GM12878 (cell line): ENCODE measurements around the gene SLC6A1. TPM values are rescaled to one million over a fixed set of nuclear protein-coding genes. Genes with fewer than 3 reads are reported as not detected.

ENCODE experiments used
- ATAC-seq: fragments of 200-7000 bp; cut with Tn5 transposase; 3 replicates; pipeline ENCODE4 v1.9.1; 2020; ENCODE audit warnings: mild to moderate bottlenecking, moderate library complexity
- BruUV-seq: library from RNA; stranded (reverse); fragments of 400-500 nt; replicated peaks from 2 replicates; lab custom pipeline; 2021; lab: Mats Ljungman, UMichigan
- CTCF ChIA-PET: fragments of 300-600 bp; sonication (Branson Sonifier 250); formaldehyde crosslinking; extraction: SDS; loops from one replicate; lab custom pipeline; 2021; ENCODE audit warnings: inconsistent platforms; lab: Yijun Ruan, JAX
- POLR2A ChIA-PET: fragments of 350-600 bp; formaldehyde crosslinking; extraction: SDS; loops from one replicate; lab custom pipeline; 2021; ENCODE audit warnings: inconsistent platforms; lab: Charles Lee
- RAD21 ChIA-PET: fragments of 300-600 bp; sonication (Branson Sonifier 250); formaldehyde crosslinking; loops from one replicate; lab custom pipeline; 2023; ENCODE audit warnings: antibody characterized with exemption; ENCODE audit not compliant: unreplicated experiment; lab: Charles Lee
- SMC1A ChIA-PET: fragments of 300-600 bp; sonication (Branson Sonifier 250); formaldehyde crosslinking; loops from one replicate; lab custom pipeline; 2023; ENCODE audit not compliant: unreplicated experiment, uncharacterized antibody; lab: Charles Lee
- DNase-seq: peaks from one replicate; pipeline ENCODE4 v3.0.0-alpha.2; 2011; ENCODE audit warnings: low read depth, low spot score
- FAIRE-seq: peaks from 3 replicates; lab custom pipeline; 2011; peaks lifted over from hg19 to GRCh38; lab: Jason Lieb, UNC
- H2AFZ ChIP-seq: 2 replicates; pipeline ENCODE4 v1.6.0; 2011; ENCODE audit warnings: low read depth, low read length, control low read depth; ENCODE audit not compliant: control insufficient read depth
- H3K27ac ChIP-seq: 2 replicates; pipeline ENCODE4 v1.5.1; 2011; ENCODE audit warnings: control low read depth; ENCODE audit not compliant: control insufficient read depth, insufficient read depth
- H3K27me3 ChIP-seq, 2 experiments: replicated peaks in 1 of 2; 2 replicates each; pipeline versions ENCODE4 v1.6.0 to v1.6.1; 2011; ENCODE audit warnings: low read length in 1 of 2; ENCODE audit not compliant: control insufficient read depth in 2 of 2, insufficient read depth in 2 of 2
- H3K36me3 ChIP-seq, 2 experiments: 2 replicates each; pipeline ENCODE4 v1.5.1; 2011; ENCODE audit warnings: low read length in 1 of 2; ENCODE audit not compliant: control insufficient read depth in 2 of 2, insufficient read depth in 2 of 2
- H3K4me1 ChIP-seq: 2 replicates; pipeline ENCODE4 v1.6.1; 2011; ENCODE audit warnings: mild to moderate bottlenecking, low read length, moderate library complexity, mixed read lengths; ENCODE audit not compliant: control insufficient read depth, insufficient read depth
- H3K4me2 ChIP-seq: 2 replicates; pipeline ENCODE4 v1.6.0; 2011; ENCODE audit warnings: control low read depth; ENCODE audit not compliant: control insufficient read depth, insufficient read depth
- H3K4me3 ChIP-seq: fragments of 200-600 bp; sonication (generic); 2 replicates; pipeline ENCODE4 v1.5.1; 2016
- H3K79me2 ChIP-seq: 2 replicates; pipeline ENCODE4 v1.6.0; 2011; ENCODE audit warnings: low read length; ENCODE audit not compliant: control insufficient read depth, insufficient read depth
- H3K9ac ChIP-seq: 2 replicates; pipeline ENCODE4 v1.8.0; 2011; ENCODE audit warnings: low read length, control low read depth, mixed read lengths; ENCODE audit not compliant: control insufficient read depth, insufficient read depth
- H3K9me3 ChIP-seq: replicated peaks from 3 replicates; pipeline ENCODE4 v1.5.1; 2011; ENCODE audit warnings: mild to moderate bottlenecking, low read length; ENCODE audit not compliant: control insufficient read depth, insufficient read depth
- H4K20me1 ChIP-seq: 2 replicates; pipeline ENCODE4 v1.6.0; 2011; ENCODE audit not compliant: control insufficient read depth, insufficient read depth
- CTCF ChIP-seq, 3 experiments: IDR thresholded peaks in 2 of 3; conservative IDR thresholded peaks in 1 of 3; 2 replicates each; pipeline ENCODE4 v1.5.1; 2011; ENCODE audit warnings: low read depth in 3 of 3, low read length in 3 of 3, mild to moderate bottlenecking in 3 of 3, control low read depth in 2 of 3, moderate library complexity in 2 of 3, inconsistent platforms in 1 of 3, mixed read lengths in 1 of 3; ENCODE audit not compliant: control insufficient read depth in 2 of 3, insufficient read depth in 1 of 3; ENCODE audit errors: extremely low read depth in 1 of 3
- EZH2 ChIP-seq: IDR thresholded peaks from 2 replicates; pipeline ENCODE4 v1.6.1; 2012; ENCODE audit warnings: low read depth, mild to moderate bottlenecking, control low read depth, inconsistent platforms, low read length, borderline replicate concordance; ENCODE audit not compliant: control insufficient read depth
- HDGF ChIP-seq: fragments of 450-650 bp; IDR thresholded peaks from 2 replicates; pipeline ENCODE4 v1.6.1; 2016; ENCODE audit warnings: antibody characterized with exemption
- IRF5 ChIP-seq: fragments of 450-650 bp; IDR thresholded peaks from 2 replicates; pipeline ENCODE4 v1.6.1; 2017; ENCODE audit warnings: borderline replicate concordance
- MLLT1 ChIP-seq: fragments of 450-650 bp; IDR thresholded peaks from 2 replicates; pipeline ENCODE4 v1.6.1; 2016; ENCODE audit warnings: mild to moderate bottlenecking
- RAD21 ChIP-seq: IDR thresholded peaks from 2 replicates; pipeline ENCODE4 v1.6.1; 2011; ENCODE audit warnings: mild to moderate bottlenecking, low read depth, low read length, moderate library complexity; ENCODE audit not compliant: insufficient read depth
- SMC3 ChIP-seq: IDR thresholded peaks from 2 replicates; pipeline ENCODE4 v1.6.1; 2011; ENCODE audit warnings: low read length, improper control_type of control experiment, borderline replicate concordance
- SREBF2 ChIP-seq: IDR thresholded peaks from 2 replicates; pipeline ENCODE4 v1.6.1; 2012; ENCODE audit warnings: mild to moderate bottlenecking, low read length
- WRNIP1 ChIP-seq: IDR thresholded peaks from 2 replicates; pipeline ENCODE4 v1.6.1; 2011; ENCODE audit warnings: low read depth, low read length, improper control_type of control experiment, borderline replicate concordance
- ZNF24 ChIP-seq: fragments of 450-650 bp; IDR thresholded peaks from 2 replicates; pipeline ENCODE4 v1.6.1; 2017; ENCODE audit warnings: antibody characterized with exemption, mild to moderate bottlenecking
- WGBS: methylation state at CpG from one replicate; pipeline ENCODE4 v1.1.6; 2016; ENCODE audit warnings: low lambda C conversion rate; ENCODE audit not compliant: insufficient replicate concordance, insufficient coverage; ENCODE audit errors: missing lambda C conversion rate; 5-methylcytosine and 5-hydroxymethylcytosine counted together
- in situ Hi-C: fragments of 300-500 bp; cut with MboI; formaldehyde crosslinking; loops from 9 replicates; pipeline ENCODE4 v1.14.3; 2018; ENCODE audit warnings: mixed read lengths
- intact Hi-C: fragments of 100-400 bp; cut with micrococcal nuclease; formaldehyde crosslinking; loops from one replicate; pipeline ENCODE4 v1.14.2; 2022; ENCODE audit not compliant: unreplicated experiment
- polyA plus RNA-seq, 11 experiments: library from polyadenylated mRNA; depleted of rRNA in 4 of 11; unstranded in 6 of 11; stranded (reverse) in 5 of 11; fragments of >200 nt; fragmentation: Nextera tagmentation in 4 of 11; fragmentation: Illumina TruSeq in 1 of 11; extraction: Ambion mirVana in 4 of 11; extraction: Trizol in 1 of 11; gene quantifications; 1 replicate in 1 of 11; 2 replicates in 10 of 11; pipeline versions ENCODE4 v1.2.1 to v1.2.3, GENCODE V29; 2011 to 2016; ENCODE audit warnings: inconsistent platforms in 2 of 11, missing spikeins in 2 of 11, low read depth in 1 of 11
- total RNA-seq, 4 experiments: library from RNA; depleted of rRNA in 3 of 4; stranded (reverse); fragments of >200 nt in 3 of 4; fragmentation: Illumina TruSeq in 1 of 4; extraction: Trizol in 1 of 4; gene quantifications; 2 replicates each; pipeline versions ENCODE4 v1.2.1 to v1.2.3, GENCODE V29; 2013 to 2021
- TF ChIP-seq, protein P1 (sequence below): fragments of 450-650 bp; IDR thresholded peaks from 2 replicates; pipeline ENCODE4 v1.6.1; 2017; ENCODE audit warnings: mild to moderate bottlenecking, moderate library complexity

SLC6A1 gene
- total and polyA plus RNA-seq, 10 of the 15 experiments (the other 5 are each of a cell fraction or from before 2014, with no cell fraction given): not detected

GRCh38 chr3:10983219-10983916 is 9.2 kb upstream of the SLC6A1 start:
- FAIRE-seq: peak; percentile 78
- 15% methylated on average over 7 of the region's 7 CpGs for WGBS
- H3K4me2 ChIP-seq: no peak overlapping the region
- SMC1A ChIA-PET: interaction anchor here (0.6 kb wide), 1 partner anchor 50 kb away, joined by 3 read pairs; no protein-coding TSS in a partner anchor
- H3K36me3 ChIP-seq: no peaks in the 10 kb centered on the region
- CTCF ChIA-PET: interaction anchor here (0.7 to 2.5 kb wide), 3 partner anchors 21 to 225 kb away, joined by 3 to 16 read pairs (median 3); no protein-coding TSS in a partner anchor
- ATAC-seq: peak; percentile 76
- no peak overlapping the region for H2AFZ ChIP-seq
- no peaks in the 10 kb centered on the region for H3K9me3 ChIP-seq
- RAD21 ChIA-PET: no interaction called here
- no peaks in the 10 kb centered on the region for H3K79me2 ChIP-seq
- POLR2A ChIA-PET: no interaction called here
- no peaks in the 10 kb centered on the region for H3K27me3 ChIP-seq
- H3K27ac ChIP-seq: no peak overlapping the region
- no peaks in the 10 kb centered on the region for H4K20me1 ChIP-seq
- intact Hi-C loops: no loop called here
- no peak for DNase-seq
- BruUV-seq: no TSS peak
- H3K4me3 ChIP-seq: no peak overlapping the region
- in situ Hi-C loops: no loop called here
- no peaks in the 10 kb centered on the region for H3K4me1 ChIP-seq
- H3K9ac ChIP-seq: no peak overlapping the region
- TF ChIP-seq, protein P1, sequence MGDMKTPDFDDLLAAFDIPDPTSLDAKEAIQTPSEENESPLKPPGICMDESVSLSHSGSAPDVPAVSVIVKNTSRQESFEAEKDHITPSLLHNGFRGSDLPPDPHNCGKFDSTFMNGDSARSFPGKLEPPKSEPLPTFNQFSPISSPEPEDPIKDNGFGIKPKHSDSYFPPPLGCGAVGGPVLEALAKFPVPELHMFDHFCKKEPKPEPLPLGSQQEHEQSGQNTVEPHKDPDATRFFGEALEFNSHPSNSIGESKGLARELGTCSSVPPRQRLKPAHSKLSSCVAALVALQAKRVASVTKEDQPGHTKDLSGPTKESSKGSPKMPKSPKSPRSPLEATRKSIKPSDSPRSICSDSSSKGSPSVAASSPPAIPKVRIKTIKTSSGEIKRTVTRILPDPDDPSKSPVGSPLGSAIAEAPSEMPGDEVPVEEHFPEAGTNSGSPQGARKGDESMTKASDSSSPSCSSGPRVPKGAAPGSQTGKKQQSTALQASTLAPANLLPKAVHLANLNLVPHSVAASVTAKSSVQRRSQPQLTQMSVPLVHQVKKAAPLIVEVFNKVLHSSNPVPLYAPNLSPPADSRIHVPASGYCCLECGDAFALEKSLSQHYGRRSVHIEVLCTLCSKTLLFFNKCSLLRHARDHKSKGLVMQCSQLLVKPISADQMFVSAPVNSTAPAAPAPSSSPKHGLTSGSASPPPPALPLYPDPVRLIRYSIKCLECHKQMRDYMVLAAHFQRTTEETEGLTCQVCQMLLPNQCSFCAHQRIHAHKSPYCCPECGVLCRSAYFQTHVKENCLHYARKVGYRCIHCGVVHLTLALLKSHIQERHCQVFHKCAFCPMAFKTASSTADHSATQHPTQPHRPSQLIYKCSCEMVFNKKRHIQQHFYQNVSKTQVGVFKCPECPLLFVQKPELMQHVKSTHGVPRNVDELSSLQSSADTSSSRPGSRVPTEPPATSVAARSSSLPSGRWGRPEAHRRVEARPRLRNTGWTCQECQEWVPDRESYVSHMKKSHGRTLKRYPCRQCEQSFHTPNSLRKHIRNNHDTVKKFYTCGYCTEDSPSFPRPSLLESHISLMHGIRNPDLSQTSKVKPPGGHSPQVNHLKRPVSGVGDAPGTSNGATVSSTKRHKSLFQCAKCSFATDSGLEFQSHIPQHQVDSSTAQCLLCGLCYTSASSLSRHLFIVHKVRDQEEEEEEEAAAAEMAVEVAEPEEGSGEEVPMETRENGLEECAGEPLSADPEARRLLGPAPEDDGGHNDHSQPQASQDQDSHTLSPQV: no peak
- TF ChIP-seq RAD21 (peak; percentile 46; the same call in 1 of the 2 replicates), EZH2 (no peak), IRF5 (no peak), ZNF24 (no peak), WRNIP1 (no peak), CTCF (IDR thresholded peaks at IDR 0.05 in 2 of 3, conservative IDR thresholded peaks at IDR 0.05 in 1 of 3; ENCODE audit: control insufficient read depth in 2 of 3, extremely low read depth in 1 of 3, insufficient read depth in 1 of 3, low read depth in 3 of 3, low read length in 3 of 3) (peak; percentile 60 to 79 (median 76)), SREBF2 (no peak), MLLT1 (no peak), SMC3 (peak; percentile 39), HDGF (no peak)
